WERI-Rb-1 (cell line): ENCODE measurements around the gene FOXF1.

Experiments used
- DNase-seq: peaks from one replicate; pipeline ENCODE4 v3.0.0-alpha.2; 2020
- H3K27ac ChIP-seq: fragments of 250-450 bp; sonication (Bioruptor Pico); 2 replicates; pipeline ENCODE4 v1.5.1; 2020; ENCODE audit warnings: mild to moderate bottlenecking, moderate library complexity
- H3K27me3 ChIP-seq: fragments of 250-450 bp; sonication (Bioruptor Pico); 2 replicates; pipeline ENCODE4 v1.5.1; 2021; ENCODE audit warnings: mild to moderate bottlenecking, low read depth, moderate library complexity; ENCODE audit not compliant: insufficient read depth, severe bottlenecking
- H3K36me3 ChIP-seq: fragments of 250-450 bp; sonication (Bioruptor Pico); 2 replicates; pipeline ENCODE4 v1.5.1; 2020; ENCODE audit warnings: mild to moderate bottlenecking, moderate library complexity
- H3K4me3 ChIP-seq: 2 replicates; pipeline ENCODE4 v1.5.1; 2011; ENCODE audit warnings: low read depth, mild to moderate bottlenecking, control low read depth, low read length
- H3K9me3 ChIP-seq: fragments of 250-450 bp; sonication (Bioruptor Pico); 2 replicates; pipeline ENCODE4 v1.5.1; 2021; ENCODE audit warnings: mild to moderate bottlenecking, moderate library complexity; ENCODE audit not compliant: severe bottlenecking
- TF ChIP-seq, protein P1 (sequence below): IDR thresholded peaks from 2 replicates; pipeline ENCODE4 v1.5.1; 2011; ENCODE audit warnings: low read depth, mild to moderate bottlenecking, control low read depth, inconsistent platforms, low read length

The FOXF1 gene

DNA sequence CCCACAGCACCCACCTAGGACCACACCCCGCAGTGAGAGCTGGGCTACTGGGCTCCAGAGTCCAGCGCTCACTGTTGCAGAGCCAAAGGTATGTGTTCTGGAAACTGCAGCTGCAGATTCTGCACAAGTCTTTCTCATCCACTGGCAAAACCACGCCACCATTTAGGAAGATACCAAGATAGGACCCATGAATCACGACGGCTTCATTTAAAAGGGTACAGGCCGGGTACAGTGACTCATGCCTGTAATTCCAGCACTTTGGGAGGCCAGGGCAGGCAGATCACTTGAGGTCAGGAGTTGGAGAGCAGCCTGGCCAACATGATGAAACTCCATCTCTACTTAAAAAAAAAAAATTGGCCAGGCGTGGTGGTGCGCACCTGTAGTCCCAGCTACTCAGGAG lies 18.8 kb downstream of the FOXF1 start:
- no peaks in the 10 kb centered on the region for H3K27me3 ChIP-seq
- H3K36me3 ChIP-seq, result no peaks in the 10 kb centered on the region
- no peak overlapping the region for H3K27ac ChIP-seq
- no peak for DNase-seq
- H3K4me3 ChIP-seq, result no peak overlapping the region
- TF ChIP-seq, protein P1, sequence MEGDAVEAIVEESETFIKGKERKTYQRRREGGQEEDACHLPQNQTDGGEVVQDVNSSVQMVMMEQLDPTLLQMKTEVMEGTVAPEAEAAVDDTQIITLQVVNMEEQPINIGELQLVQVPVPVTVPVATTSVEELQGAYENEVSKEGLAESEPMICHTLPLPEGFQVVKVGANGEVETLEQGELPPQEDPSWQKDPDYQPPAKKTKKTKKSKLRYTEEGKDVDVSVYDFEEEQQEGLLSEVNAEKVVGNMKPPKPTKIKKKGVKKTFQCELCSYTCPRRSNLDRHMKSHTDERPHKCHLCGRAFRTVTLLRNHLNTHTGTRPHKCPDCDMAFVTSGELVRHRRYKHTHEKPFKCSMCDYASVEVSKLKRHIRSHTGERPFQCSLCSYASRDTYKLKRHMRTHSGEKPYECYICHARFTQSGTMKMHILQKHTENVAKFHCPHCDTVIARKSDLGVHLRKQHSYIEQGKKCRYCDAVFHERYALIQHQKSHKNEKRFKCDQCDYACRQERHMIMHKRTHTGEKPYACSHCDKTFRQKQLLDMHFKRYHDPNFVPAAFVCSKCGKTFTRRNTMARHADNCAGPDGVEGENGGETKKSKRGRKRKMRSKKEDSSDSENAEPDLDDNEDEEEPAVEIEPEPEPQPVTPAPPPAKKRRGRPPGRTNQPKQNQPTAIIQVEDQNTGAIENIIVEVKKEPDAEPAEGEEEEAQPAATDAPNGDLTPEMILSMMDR, result no peak
- H3K9me3 ChIP-seq, result no peaks in the 10 kb centered on the region

DNA sequence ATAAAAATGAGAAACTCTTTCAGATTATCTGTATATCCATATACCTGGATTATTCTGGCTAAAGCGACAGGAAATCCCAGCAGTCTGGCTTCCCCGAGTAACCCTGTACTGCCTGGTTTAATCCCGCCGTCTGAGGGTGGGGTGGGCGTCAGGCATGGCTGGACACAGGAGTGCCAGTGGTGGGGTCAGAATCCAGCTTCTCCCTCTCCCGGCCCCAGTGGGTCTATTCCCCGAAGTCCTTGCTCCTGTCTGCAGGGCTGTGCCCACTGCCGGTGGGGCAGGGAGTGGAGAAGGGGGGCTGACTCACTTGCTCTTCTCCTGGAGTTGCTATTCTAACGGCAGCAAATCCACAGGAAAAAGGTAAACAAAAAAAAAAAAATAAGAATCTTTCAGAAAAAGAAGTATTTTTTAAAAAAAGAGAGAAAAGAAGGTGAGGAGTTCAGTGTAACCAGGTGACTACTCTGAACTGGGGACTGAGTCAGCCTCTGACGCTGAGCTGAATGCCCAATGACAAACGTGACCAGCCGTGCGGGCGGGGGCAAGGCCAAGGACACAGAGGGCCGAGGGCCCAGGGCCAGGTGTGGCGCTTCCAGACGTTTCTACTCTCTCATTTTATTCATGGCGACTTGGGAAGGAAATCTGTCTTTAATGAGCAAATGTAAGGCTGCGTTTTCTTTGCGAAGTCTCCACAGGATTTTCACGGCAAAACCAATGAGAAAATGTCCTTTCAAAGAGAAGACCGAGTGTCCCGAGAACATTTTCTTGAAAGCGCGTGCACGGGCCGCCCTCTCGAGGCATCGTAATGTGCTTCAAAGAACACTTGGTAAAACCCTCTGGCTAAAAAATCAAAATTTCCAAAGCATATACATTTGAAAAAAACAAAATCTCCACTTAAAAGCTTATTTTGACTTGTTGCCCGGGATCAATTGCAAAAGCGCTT lies 20.2 kb downstream of the FOXF1 start:
- no peaks in the 10 kb centered on the region for H3K27me3 ChIP-seq
- H3K4me3 ChIP-seq, result no peak overlapping the region
- TF ChIP-seq, protein P1, result no peak
- H3K27ac ChIP-seq, result no peak overlapping the region
- H3K9me3 ChIP-seq, result no peaks in the 10 kb centered on the region
- no peaks in the 10 kb centered on the region for H3K36me3 ChIP-seq
- DNase-seq, result no peak

DNA sequence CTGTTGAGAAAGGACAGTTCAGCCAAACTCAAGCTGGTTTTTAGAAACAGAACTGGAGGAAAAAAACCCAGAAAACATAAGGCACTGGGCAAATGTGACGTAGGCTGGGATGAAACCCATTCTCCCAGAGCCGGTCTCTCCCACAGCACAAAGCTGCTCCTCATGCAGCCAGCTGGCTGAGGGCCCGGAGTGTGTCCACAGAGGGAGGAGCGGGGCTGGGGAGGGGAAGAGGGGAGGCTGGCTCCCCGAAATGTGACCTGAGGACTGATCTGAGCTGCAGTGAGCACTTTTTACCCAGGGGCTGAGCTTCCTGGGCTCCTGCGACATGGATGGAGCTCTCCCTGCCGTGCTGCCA lies 20.8 kb downstream of the FOXF1 start:
- TF ChIP-seq, protein P1, result no peak
- Histone ChIP-seq H3K9me3 (no peaks in the 10 kb centered on the region), H3K27me3 (no peaks in the 10 kb centered on the region), H3K36me3 (no peaks in the 10 kb centered on the region), H3K4me3 (no peak overlapping the region), H3K27ac (no peak overlapping the region)
- DNase-seq, result no peak

DNA sequence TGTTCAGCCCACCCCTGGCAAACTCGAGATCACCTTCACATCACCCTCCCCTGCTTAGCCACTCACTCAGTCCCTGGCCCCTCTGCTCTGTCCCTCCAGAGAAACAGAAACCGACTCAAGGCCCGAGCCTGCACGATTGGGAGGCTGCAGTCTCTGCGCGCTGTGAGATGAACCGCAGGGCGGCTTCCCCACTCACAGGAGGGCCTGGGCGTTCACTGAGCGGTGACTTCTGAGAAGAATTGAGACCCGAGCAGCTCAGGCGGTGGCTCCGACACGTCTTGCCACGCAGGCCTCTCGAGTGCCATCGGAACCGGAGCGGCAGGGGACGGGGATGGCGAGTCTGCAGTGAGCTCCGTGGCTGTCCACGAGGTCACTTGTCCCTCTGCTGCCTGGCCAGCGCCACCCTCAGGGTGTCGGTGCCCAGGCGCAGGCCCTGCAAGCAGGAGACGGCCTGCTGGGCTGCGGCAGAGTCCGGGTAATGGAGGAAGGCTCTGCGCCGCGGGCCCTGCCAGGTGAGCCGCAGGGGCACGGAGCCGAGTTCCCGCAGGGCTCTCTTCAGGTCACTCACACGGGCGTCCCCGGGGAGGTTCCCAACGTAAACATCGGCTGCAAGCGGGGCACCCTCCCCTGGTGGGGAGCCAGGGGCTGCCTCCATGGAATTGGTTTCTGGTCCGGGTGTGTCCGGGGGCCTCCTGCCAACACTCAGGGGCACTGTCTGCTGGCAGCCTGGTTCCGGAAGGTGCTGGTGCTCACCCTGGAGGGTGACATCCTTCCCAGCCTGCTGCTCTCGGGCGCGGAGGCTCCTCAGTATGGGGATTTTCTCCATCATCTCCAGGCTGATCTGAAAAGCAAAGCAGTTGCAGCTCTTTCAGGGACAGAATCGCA lies 21.6 kb downstream of the FOXF1 start:
- H3K27me3 ChIP-seq, result no peaks in the 10 kb centered on the region
- no peak overlapping the region for H3K27ac ChIP-seq
- DNase-seq, result no peak
- TF ChIP-seq, protein P1, result no peak
- H3K4me3 ChIP-seq, result no peak overlapping the region
- no peaks in the 10 kb centered on the region for H3K9me3 ChIP-seq
- H3K36me3 ChIP-seq, result no peaks in the 10 kb centered on the region

DNA sequence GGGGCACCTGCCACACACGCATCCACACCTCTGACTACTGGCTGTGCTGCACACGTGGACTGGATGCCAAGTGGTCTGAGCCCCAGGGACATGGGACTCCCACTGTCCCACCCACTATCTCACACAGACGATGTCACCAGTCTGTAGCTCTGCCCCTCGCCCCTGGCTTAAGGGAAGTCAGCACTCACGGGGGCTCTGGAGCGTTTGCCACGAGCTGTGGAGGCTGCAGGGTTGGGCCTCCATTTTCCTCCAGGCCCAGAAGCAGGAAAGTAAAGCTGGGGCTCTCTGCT lies 22.1 kb downstream of the FOXF1 start:
- Histone ChIP-seq H3K4me3 (no peak overlapping the region), H3K27me3 (no peaks in the 10 kb centered on the region), H3K9me3 (no peaks in the 10 kb centered on the region), H3K36me3 (no peaks in the 10 kb centered on the region), H3K27ac (no peak overlapping the region)
- no peak for DNase-seq
- TF ChIP-seq, protein P1, result no peak
